Measurements from ENCODE around the gene PFN1.

- no peak for TF ChIP-seq CTCF (IDR thresholded peaks at IDR 0.05)
- no peak for TF ChIP-seq POLR2A (IDR thresholded peaks at IDR 0.05)
- no peak for TF ChIP-seq EP300 (IDR thresholded peaks at IDR 0.05)
Measured at GRCh38 chr17:4971826-4972225, 23.5 kb upstream of the PFN1 start.

All from ovary (tissue), 3 donors.